HG03095 (cell line): ENCODE measurements around the gene DNAJC1.
"Not testable (repeated sequence)": the region's sequence is repeated elsewhere in the genome, so short reads cannot be mapped to it uniquely, and the experiment has no call there.

Experiments used
- ATAC-seq: cut with Tn5 transposase; IDR thresholded peaks from one replicate; pipeline ENCODE4 v1.9.1; 2021; ENCODE audit warnings: moderate library complexity; ENCODE audit not compliant: unreplicated experiment

The DNAJC1 gene

DNA sequence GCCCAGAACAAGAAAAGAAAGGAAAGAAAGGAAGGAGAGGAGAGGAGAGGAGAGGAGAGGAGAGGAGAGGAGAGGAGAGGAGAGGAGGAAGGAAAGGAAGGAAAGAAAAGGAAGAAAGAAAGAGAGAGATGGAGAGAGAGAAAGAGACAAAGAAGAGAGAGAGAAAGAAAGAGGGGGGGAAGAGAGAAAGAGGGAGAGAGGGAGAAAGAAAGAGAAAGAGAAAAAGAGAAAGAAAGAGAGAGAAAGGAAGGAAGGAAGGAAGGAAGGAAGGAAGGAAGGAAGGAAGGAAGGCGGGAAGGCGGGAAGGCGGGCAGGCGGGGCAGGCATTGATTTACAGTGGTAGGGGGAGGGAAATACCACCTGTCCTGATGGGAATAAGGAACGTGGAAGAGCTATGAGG, 92.7 kb downstream of the DNAJC1 start:
- no peak for ATAC-seq

DNA sequence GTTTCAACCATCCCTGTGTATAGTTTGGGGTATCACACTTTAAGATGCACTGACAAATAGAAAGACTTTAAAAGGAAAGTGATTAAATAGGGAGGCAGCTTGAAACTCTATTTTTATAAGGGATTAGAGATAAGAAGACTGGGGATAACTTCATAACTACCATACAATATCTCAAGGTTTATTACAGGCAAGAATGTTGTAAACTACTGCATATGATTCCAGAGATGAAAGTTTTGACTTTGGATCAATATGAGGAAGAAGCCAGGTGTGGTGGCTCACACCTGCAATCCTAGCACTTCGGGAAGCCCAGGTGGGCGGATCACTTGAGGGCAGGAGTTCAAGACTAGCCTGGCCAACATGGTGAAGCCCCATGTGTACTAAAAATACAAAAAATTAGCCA, 96.1 kb downstream of the DNAJC1 start:
- ATAC-seq: no peak

DNA sequence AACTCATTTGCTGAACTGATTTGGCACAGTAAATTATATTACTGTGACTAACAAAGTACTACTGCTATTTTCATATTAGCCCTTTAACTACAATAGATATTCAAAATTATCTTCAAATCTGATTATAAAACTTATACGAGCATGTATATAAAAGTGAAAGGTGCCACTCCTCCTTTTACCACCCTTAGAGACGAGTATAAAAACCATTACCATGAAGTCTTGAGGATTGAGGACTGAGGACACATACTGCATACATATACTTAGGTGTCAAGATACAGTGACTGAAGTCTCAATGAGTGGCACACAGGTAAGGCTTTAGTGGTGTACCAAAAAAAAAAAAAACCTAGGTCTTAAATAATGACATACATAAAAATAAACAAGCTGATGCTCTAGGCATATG, 98.6 kb downstream of the DNAJC1 start:
- no peak for ATAC-seq

DNA sequence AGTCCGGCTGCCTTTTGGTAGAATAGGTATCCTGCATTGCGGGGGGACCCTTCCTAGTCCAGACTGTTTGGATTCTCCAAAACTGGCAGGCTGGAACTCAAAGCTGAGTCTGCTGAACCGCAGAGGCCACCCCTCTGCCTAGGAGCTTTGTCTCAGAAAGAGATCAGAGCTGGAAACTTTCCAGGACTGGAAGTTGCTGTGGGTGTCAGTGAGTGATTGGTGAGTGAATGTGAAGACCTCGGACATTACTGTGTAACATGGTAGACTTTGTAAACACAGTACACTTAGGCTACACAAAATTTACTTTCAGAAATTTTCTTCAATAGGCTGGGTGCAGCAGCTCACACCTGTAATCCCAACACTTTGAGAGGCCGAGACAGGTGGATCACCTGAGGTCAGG, 103.8 kb downstream of the DNAJC1 start:
- no peak for ATAC-seq

DNA sequence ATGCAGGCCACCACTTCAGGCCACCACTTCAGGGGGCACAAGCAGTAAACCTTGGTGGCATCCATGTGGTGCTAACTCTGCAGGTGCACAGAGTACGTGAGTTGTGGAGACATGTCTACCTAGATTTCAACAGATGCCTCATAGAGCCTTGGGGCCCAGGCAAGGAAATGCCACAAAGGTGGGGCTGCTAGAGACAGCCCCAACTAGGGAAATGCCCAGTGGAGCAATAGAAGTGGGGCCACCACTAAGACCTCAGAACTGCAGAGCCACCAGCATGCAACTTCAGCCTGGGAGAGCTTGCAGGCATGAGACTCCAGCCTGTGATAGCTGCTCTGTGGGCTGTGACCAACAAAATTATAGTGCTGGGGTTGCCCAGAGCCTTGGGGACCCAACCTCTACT, 107.6 kb downstream of the DNAJC1 start:
- no peak for ATAC-seq

DNA sequence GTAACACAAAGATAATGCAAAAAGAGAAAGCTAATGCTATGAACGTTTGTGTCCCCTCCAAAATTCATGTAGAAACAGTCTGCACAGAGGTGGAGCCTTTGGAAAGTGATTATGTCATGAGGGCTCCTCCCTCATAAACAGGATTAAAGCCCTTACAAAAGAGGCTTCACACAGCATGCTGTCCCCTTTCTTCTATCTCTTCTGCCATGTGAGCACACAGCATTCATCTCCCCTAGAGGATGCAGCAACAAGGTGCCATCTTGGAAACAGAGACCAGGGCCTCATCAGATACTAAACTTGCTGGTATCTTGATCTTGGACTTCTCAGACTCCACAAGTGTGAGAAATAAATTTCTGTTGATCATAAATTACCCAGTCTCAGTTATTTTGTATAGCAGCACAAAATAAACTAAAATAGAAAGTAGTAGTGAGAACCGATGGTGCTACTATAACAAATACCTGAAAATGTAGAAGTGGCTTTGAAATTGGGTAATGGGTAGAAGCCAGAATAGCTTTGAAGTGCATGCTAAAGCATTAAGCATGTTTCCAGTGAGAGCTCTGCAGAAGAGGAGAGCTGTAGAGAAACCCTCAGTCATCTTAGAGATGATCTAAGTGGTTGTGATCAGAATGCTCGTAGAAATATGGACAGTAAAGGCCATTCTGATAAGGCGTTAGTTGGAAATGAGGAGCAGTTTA, 108.7 kb downstream of the DNAJC1 start:
- ATAC-seq: no peak

DNA sequence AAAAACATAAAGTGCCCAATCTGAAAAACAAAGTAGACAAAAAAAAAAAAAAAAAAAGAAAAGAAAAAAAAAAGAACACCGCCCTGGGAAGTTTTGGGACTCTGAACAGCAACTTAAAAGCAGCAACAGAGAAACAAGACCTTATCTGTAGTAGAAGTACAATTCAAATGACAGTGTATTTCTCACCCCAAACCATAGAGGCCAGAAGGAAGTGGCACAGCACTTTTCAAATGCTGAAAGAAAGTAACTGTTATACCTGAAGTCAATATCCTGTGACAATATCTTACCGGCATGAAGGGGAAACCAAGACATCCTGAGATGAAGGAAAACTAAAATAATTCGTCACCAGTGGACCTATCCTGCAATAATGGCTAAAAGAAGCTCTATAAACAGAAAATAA, 112.1 kb downstream of the DNAJC1 start:
- ATAC-seq: no peak

DNA sequence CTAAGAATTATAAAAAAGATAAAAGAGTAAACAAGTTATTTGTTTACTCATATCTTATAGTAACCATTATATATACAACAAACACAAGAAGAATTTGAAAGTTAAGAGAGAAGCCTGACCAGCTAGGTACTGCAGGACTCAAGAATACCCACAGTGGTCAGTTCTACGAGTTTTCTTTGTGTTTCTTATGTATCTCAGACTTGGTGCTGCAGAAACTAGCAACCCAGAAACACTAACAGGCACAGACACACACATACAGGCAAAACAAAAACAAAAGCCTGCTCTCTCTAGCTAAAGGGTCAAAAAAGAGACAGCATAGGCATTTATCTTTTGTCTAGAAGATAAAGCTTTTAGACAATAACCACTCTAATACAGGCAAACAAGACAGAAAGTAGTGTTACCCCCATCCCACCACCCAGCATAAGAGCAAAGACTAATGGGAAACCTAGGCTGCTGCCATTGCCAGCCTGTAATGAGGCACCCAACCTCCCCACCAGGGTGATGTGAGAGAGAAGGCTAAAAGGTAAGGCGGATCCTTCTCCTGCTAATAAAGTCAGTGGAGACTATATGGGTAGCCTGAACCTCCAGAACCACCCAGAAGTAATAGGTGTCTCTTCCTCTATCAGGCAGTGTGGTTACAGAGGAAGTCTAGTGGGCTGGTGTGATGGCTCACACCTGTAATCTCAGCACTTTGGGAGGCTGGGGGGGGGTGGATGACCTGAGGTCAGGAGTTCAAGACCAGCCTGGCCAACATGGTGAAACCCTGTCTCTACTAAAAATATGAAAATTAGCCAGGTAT, 113.9 kb downstream of the DNAJC1 start:
- no peak for ATAC-seq

DNA sequence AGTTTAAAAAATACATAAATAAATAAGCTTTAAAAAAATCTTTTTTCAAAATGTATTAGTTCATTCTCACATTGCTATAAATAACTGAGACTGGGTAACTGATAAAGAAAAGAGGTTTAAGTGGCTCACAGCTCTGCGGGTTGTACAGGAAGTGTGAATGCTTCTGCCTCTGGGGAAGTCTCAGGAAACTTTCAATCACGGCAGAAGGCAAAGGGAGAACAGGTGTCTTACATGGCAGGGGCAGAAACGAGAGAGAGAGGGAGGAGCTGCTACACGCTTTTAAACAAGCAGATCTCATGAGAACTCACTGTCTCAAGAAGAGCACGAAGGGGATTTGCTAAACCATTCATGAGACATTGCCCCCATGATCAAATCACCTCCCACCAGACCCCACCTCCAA, 114.6 kb downstream of the DNAJC1 start:
- ATAC-seq: peak; percentile 97

DNA sequence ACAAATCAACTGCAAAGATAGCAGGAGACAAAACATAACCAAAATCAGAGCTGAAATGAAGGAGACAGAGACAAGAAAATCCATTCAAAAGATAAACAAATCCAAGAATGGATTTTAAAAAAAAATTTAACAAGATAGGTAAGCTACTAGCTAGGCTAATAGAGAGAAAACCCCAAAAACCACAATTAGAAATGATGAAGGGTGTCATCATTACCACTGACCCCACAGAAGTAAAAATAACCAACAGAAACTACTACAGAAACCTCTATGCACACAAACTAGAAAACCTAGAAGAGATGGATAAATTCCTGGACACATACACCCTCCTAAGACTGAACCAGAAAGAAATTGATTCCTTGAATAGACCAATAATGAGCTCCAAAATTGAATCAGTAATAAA, 117.6 kb downstream of the DNAJC1 start:
- ATAC-seq: no peak

DNA sequence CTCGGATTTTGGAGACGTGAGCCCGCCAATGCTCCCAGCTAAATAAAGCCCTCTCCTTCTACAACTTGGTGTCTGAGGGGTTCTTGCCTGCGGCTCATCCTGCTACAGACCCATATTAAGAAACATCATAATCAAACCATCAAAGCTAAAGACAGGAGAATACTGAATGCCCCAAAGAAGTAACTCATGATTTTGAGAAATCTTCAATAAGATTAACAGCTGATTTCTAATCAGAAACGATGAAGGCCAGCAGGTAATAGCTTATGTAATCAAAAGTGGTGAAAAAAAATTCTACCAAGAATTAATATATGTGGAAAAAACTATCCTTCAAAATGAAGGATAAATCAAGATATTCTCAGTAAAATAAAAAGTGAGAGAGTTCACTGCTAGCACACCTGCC, 130.3 kb downstream of the DNAJC1 start:
- no peak for ATAC-seq

DNA sequence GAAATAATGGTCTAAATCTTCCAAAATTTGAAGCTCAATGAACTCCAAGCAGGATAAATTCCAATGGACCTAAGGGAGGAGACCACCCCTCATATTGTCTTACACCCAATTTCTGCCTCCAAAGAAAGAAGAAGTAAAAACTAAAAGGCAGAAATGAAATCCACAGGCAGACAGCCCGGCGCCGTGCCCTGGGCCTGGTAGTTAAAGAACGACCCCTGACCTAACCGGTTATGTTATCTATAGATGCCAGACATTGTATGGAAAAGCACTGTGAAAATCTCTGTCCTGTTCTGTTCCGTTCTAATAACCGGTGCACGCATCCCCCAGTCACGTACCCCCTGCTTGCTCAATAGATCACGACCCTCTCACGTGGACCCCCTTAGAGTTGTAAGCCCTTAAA, 130.8 kb downstream of the DNAJC1 start:
- ATAC-seq: not testable (repeated sequence)

DNA sequence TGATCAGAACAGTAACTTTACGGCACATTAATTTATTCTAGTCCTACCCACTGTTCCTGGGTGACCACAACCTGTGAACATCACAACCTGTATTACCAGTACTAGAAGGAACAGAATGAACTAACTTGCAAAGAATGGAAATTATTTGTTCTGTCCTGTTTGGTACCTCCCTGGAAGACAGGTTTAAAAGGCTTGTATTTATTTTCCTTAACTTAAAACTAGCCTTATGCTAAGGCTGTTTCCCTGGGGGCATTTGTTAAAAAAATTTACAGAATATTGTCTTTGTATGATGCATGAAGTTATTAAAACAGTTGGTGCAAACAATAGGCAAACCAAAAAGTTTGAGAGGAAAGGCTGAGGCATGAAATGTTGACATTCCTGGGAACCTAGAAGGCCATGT, 132.7 kb downstream of the DNAJC1 start:
- no peak for ATAC-seq

DNA sequence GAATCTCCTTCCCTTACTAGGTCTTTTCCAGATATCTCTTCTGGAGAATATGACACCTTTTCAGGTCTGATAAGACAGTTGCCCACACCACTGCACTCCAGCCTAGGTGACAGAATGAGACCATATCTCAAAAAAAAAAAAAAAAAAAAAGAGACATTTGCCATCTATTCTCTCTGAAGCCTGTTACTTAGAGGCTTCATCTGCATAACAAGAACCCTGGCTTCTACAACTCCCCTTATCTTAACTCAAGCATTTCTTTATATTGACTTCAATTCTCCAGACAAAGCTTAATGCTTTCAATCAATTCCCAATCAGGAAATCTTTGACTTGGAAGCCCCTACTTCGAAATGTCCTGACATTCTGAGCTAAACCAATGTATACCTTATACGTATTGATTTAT, 134.4 kb downstream of the DNAJC1 start:
- ATAC-seq: not testable (repeated sequence)

DNA sequence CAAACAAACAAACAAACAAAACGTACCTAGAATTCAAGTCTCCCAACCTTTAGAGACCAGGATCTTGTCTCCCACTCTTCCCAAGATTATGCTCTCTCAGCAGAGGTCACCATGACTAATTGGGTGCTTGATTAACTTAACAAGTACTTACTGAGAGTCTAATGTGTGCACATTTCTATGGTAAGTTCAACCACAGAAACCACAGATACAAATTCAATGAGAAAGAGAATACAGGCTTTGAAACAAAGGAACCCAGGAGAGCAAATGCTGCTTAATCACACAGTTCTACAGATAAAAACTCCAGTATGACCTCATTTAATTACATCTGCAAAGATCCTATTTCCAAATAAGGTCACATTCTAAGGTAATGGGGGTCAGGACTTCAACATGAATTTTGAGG, 142.8 kb downstream of the DNAJC1 start:
- ATAC-seq: no peak

DNA sequence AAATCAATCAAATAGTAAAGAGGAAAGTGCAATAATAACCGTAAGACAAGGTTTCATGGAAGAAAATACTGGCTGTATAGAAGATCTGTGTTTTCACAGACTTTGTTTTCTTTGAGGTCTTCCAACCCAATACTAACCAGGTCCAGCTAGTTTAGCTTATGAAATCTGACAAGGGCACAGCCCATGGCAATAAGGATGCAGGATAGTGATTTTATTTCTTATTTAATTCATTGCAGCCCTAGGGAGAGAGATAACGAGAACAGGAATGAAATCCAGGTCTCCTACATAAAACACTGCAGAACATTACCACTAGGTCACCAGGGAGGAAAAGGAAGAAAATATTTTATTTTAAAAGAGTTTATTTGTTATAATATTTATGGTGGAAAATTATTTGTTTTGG, 145.1 kb downstream of the DNAJC1 start:
- ATAC-seq: no peak

DNA sequence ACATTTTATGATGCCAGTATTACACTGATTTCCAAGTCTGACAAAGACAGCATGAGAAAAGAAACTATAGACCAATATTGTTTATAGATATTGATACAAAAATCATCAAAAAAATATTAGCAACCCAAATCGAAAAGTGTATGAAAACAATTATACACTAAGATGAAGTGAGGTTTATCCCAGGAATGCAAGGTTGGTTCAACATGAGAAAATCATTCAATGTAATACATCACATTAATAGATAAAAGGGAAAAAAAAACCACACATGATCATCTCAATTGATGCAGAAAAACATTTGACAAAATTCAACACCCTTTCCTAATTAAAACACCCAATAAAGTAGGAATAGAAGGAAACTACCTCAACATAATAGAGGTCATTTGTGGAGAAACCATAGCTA, 153.9 kb downstream of the DNAJC1 start:
- no peak for ATAC-seq

DNA sequence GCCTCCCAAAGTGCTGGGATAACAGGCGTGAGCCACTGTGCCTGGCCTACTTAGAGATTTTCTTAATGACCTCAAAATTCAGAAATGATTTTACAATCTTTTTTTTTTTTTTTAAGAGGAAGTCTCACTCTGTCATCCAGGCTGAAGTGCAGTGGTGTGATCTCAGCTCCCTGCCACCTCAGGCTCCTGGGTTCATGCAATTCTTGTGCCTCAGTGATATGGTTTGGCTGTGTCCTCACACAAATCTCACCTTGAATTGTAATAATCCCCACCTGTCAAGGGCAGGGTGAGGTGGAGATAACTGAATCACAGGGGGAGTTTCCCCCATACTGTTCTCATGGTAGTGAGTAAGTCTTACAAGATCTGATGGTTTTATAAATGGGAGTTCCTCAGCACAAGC, 159.9 kb downstream of the DNAJC1 start:
- no peak for ATAC-seq

DNA sequence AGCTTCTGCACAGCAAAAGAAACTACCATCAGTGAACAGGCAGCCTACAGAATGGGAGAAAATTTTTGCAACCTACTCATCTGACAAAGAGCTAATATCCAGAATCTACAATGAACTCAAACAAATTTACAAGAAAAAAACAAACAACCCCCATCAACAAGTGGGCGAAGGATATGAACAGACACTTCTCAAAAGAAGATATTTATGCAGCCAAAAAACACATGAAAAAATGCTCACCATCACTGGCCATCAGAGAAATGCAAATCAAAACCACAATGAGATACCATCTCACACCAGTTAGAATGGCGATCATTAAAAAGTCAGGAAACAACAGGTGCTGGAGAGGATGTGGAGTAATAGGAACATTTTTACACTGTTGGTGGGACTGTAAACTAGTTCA, 162.3 kb downstream of the DNAJC1 start:
- ATAC-seq: not testable (repeated sequence)

DNA sequence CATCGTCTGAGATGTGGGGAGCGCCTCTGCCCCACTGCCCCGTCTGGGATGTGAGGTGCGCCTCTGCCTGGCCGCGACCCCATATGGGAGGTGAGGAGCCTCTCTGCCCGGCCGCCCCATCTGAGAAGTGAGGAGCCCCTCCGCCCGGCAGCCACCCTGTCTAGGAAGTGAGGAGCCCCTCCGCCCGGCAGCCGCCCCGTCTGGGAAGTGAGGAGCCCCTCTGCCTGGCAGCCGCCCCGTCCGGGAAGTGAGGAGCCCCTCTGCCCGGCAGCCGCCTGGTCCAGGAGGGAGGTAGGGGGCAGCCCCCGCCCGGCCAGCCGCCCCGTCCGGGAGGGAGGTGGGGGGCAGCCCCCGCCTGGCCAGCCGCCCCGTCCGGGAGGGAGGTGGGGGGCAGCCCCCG, 166.0 kb downstream of the DNAJC1 start:
- ATAC-seq: not testable (repeated sequence)

DNA sequence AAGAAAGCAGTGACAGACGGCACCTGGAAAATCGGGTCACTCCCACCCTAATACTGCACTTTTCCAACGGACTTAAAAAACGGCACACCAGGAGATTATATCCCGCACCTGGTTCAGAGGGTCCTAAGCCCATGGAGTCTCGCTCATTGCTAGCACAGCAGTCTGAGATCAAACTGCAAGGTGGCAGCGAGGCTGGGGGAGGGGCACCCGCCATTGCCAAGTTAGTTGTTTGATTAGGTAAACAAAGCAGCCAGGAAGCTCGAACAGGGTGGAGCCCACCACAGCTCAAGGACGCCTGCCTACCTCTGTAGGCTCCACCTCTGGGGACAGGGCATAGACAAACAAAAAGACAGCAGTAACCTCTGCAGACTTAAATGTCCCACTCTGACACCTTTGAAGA, 169.0 kb downstream of the DNAJC1 start:
- ATAC-seq: not testable (repeated sequence)

DNA sequence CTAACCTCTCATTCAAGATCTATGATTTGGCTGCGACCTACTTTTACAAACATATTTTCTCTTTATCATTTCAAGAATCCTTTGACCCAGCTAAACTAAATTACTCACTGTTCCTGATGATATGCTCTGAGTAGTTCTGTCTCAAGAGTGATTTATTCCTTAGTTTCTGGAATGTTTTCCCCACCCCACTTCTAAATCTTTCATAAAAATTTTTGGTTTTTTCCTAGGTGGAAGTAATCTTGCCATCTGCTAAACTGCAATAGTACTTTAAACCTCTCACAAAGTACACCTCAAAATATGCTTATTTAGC, 170.8 kb downstream of the DNAJC1 start:
- no peak for ATAC-seq
